ENCODE measurements around the gene PPARD. TPM values are rescaled to one million over a fixed set of nuclear protein-coding genes. Genes with fewer than 3 reads are reported as not detected.

Gene PPARD
- total and polyA plus RNA-seq, 2 of the 13 experiments (the other 11 are each of a cell fraction or from before 2014, with no cell fraction given), result 6.1 to 13.3 TPM

- no peak for TF ChIP-seq ZNF354B (CRISPR knock-in tag; IDR thresholded peaks at IDR 0.05)
- TF ChIP-seq ZNF746 (CRISPR knock-in tag; IDR thresholded peaks at IDR 0.05), result no peak
- TF ChIP-seq KLF6 (CRISPR knock-in tag; IDR thresholded peaks at IDR 0.05), result no peak
- TF ChIP-seq ATF2 (CRISPR knock-in tag; IDR thresholded peaks at IDR 0.05), result no peak
- TF ChIP-seq SIN3A (IDR thresholded peaks at IDR 0.05; ENCODE audit: borderline replicate concordance, low read depth, low read length), result no peak
- peak; percentile 82; the same call in 1 of the 2 replicates for TF ChIP-seq ZBTB4 (CRISPR knock-in tag; IDR thresholded peaks at IDR 0.05; ENCODE audit: borderline replicate concordance)
- TF ChIP-seq RXRA (CRISPR knock-in tag; IDR thresholded peaks at IDR 0.05), result peak; percentile 45; the same call in 1 of the 2 replicates
- TF ChIP-seq ZNF597 (CRISPR knock-in tag; IDR thresholded peaks at IDR 0.05), result no peak
- no peak for TF ChIP-seq ZBTB44 (CRISPR knock-in tag; IDR thresholded peaks at IDR 0.05)
- TF ChIP-seq FOXO4 (CRISPR knock-in tag; conservative IDR thresholded peaks at IDR 0.05), result no peak
- no peak for TF ChIP-seq ZNF770 (CRISPR knock-in tag; IDR thresholded peaks at IDR 0.05)
- TF ChIP-seq HMG20B (CRISPR knock-in tag; conservative IDR thresholded peaks at IDR 0.05), result no peak
- TF ChIP-seq ZNF773 (CRISPR knock-in tag; IDR thresholded peaks at IDR 0.05; ENCODE audit: borderline replicate concordance), result no peak
- TF ChIP-seq ZNF768 (CRISPR knock-in tag; IDR thresholded peaks at IDR 0.05), result no peak
- no peak for TF ChIP-seq ZNF121 (CRISPR knock-in tag; IDR thresholded peaks at IDR 0.05)
- no peak for TF ChIP-seq RFXANK (CRISPR knock-in tag; IDR thresholded peaks at IDR 0.05)
- TF ChIP-seq ZNF101 (CRISPR knock-in tag; IDR thresholded peaks at IDR 0.05; ENCODE audit: borderline replicate concordance, low read depth), result no peak
- TF ChIP-seq ZNF570 (CRISPR knock-in tag; IDR thresholded peaks at IDR 0.05; ENCODE audit: borderline replicate concordance), result no peak
- TF ChIP-seq BRD4 (CRISPR knock-in tag; IDR thresholded peaks at IDR 0.05), result no peak
Measured at GRCh38 chr6:35317483-35318195, 24.7 kb upstream of the PPARD start (continued).

All from HepG2 (cell line).